ENCODE results near the gene SLC27A6. TPM values are rescaled to one million over a fixed set of nuclear protein-coding genes. Genes with fewer than 3 reads are reported as not detected.

Gene SLC27A6
- total and polyA plus RNA-seq, 2 of the 13 experiments (the other 11 are each of a cell fraction or from before 2014, with no cell fraction given) = not detected

DNA sequence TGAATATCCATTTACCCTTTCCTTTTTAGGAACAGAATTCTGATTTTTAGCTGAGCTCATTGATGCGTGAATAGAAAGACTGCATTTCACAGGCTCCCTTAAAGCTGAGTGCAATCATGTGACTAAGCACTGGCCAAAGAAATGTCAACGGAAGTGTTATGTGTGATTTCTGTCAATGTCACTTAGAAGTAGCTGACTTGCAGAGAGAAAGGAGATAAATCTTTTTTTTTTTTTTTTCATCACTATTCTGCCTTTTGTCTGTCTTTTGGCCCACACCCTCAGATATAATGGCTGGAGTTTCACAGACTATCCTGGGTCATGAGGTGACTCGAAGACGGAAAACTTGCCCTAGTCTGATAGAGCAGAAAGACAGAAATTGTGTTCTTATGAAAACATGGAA, 39.3 kb upstream of the SLC27A6 start:
- no peaks in the 10 kb centered on the region for H3K9me3 ChIP-seq (ENCODE audit: low read length)
- H4K20me1 ChIP-seq (ENCODE audit: insufficient read depth, low read length) = no peaks in the 10 kb centered on the region
- TF ChIP-seq ZNF253 (CRISPR knock-in tag; IDR thresholded peaks at IDR 0.05; ENCODE audit: borderline replicate concordance) (no peak), ZNF354B (CRISPR knock-in tag; IDR thresholded peaks at IDR 0.05) (no peak)
- in situ Hi-C loops (cut with HindIII; ENCODE audit: extremely low pct_ligation_motif_present, low pct_unique_long_range_greater_than_20kb) = no loop called here
- no peak overlapping the region for H3K9ac ChIP-seq (ENCODE audit: insufficient read depth, low read depth, low read length)
- no peaks in the 10 kb centered on the region for H3K27me3 ChIP-seq (ENCODE audit: control insufficient read depth in 1 of 2, insufficient read depth in 2 of 2, low read length in 2 of 2)
- no peak overlapping the region for H2AFZ ChIP-seq (ENCODE audit: low read length)
- no peak for ATAC-seq
- ChIA-PET POLR2A (no interaction called here), CTCF (ENCODE audit: low intra/inter-chr PET ratio, low total read pairs) (no interaction called here)
- H3K4me2 ChIP-seq (ENCODE audit: low read depth, low read length) = no peak overlapping the region
- H3K4me1 ChIP-seq (ENCODE audit: insufficient read depth, low read length) = no peaks in the 10 kb centered on the region
- H3K4me3 ChIP-seq (replicated peaks in 1 of 3; ENCODE audit: insufficient read depth in 1 of 3, low read depth in 2 of 3, low read length in 3 of 3) = no peak overlapping the region
- H3K79me2 ChIP-seq (ENCODE audit: insufficient read depth, low read length) = no peaks in the 10 kb centered on the region
- FAIRE-seq = no peak
- no peaks in the 10 kb centered on the region for H3K36me3 ChIP-seq (replicated peaks in 1 of 2; ENCODE audit: control insufficient read depth in 1 of 2, insufficient read depth in 2 of 2, low read length in 2 of 2)
- intact Hi-C loops (cut with micrococcal nuclease; ENCODE audit: unreplicated experiment) = no loop called here
- BruUV-seq (replicated peaks) = no TSS peak
- WGBS (ENCODE audit: low lambda C conversion rate) = 7% methylated on average over 4 of the region's 4 CpGs
- no peak overlapping the region for H3K27ac ChIP-seq (ENCODE audit: extremely low read length, insufficient read depth, low read length)
- no peak for DNase-seq (ENCODE audit: low spot score)

DNA sequence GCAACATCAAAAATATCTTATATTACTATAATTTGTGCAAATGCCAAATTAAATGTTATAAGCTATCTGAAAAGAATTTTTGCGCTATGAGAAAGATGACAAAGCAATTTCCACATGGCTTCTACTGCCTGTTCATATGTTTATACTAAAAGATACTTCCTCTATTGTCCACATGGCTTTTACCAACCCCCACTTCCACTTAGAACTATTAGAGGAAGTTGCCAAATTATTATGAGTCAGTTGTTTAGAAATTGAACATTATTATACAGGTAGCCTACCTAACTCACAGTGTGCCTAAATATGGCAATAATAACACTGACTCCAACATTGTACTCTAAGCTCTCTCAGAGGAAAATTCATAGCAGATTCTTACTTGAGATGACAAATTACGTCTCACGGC, 37.6 kb upstream of the SLC27A6 start:
- H3K4me3 ChIP-seq (replicated peaks in 1 of 3; ENCODE audit: insufficient read depth in 1 of 3, low read depth in 2 of 3, low read length in 3 of 3) = no peak overlapping the region
- DNase-seq (ENCODE audit: low spot score) = no peak
- H3K9ac ChIP-seq (ENCODE audit: insufficient read depth, low read depth, low read length) = no peak overlapping the region
- ChIA-PET CTCF (ENCODE audit: low intra/inter-chr PET ratio, low total read pairs) (no interaction called here), POLR2A (no interaction called here)
- H3K9me3 ChIP-seq (ENCODE audit: low read length) = peaks cover 15% of the 10 kb centered on the region; the same call in 1 of the 2 replicates
- no peak for TF ChIP-seq ZNF891 (CRISPR knock-in tag; IDR thresholded peaks at IDR 0.05)
- TF ChIP-seq, protein P1, sequence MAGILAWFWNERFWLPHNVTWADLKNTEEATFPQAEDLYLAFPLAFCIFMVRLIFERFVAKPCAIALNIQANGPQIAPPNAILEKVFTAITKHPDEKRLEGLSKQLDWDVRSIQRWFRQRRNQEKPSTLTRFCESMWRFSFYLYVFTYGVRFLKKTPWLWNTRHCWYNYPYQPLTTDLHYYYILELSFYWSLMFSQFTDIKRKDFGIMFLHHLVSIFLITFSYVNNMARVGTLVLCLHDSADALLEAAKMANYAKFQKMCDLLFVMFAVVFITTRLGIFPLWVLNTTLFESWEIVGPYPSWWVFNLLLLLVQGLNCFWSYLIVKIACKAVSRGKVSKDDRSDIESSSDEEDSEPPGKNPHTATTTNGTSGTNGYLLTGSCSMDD (CRISPR knock-in tag; IDR thresholded peaks at IDR 0.05) = no peak
- TF ChIP-seq ZNF543 (CRISPR knock-in tag; IDR thresholded peaks at IDR 0.05) = no peak
- TF ChIP-seq ZNF547 (CRISPR knock-in tag; IDR thresholded peaks at IDR 0.05) = no peak
- TF ChIP-seq, protein P2, sequence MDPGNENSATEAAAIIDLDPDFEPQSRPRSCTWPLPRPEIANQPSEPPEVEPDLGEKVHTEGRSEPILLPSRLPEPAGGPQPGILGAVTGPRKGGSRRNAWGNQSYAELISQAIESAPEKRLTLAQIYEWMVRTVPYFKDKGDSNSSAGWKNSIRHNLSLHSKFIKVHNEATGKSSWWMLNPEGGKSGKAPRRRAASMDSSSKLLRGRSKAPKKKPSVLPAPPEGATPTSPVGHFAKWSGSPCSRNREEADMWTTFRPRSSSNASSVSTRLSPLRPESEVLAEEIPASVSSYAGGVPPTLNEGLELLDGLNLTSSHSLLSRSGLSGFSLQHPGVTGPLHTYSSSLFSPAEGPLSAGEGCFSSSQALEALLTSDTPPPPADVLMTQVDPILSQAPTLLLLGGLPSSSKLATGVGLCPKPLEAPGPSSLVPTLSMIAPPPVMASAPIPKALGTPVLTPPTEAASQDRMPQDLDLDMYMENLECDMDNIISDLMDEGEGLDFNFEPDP (CRISPR knock-in tag; conservative IDR thresholded peaks at IDR 0.05) = no peak
- H2AFZ ChIP-seq (ENCODE audit: low read length) = no peak overlapping the region
- ATAC-seq = no peak
- H3K27ac ChIP-seq (ENCODE audit: extremely low read length, insufficient read depth, low read length) = no peak overlapping the region
- FAIRE-seq = no peak
- H3K36me3 ChIP-seq (replicated peaks in 1 of 2; ENCODE audit: control insufficient read depth in 1 of 2, insufficient read depth in 2 of 2, low read length in 2 of 2) = no peaks in the 10 kb centered on the region
- in situ Hi-C loops (cut with HindIII; ENCODE audit: extremely low pct_ligation_motif_present, low pct_unique_long_range_greater_than_20kb) = no loop called here
- H3K4me2 ChIP-seq (ENCODE audit: low read depth, low read length) = no peak overlapping the region
- intact Hi-C loops (cut with micrococcal nuclease; ENCODE audit: unreplicated experiment) = no loop called here
- no peaks in the 10 kb centered on the region for H3K4me1 ChIP-seq (ENCODE audit: insufficient read depth, low read length)
- no peaks in the 10 kb centered on the region for H3K27me3 ChIP-seq (ENCODE audit: control insufficient read depth in 1 of 2, insufficient read depth in 2 of 2, low read length in 2 of 2)
- BruUV-seq (replicated peaks) = no TSS peak
- no peaks in the 10 kb centered on the region for H3K79me2 ChIP-seq (ENCODE audit: insufficient read depth, low read length)
- WGBS (ENCODE audit: low lambda C conversion rate) = 2% methylated on average over 3 of the region's 3 CpGs
- H4K20me1 ChIP-seq (ENCODE audit: insufficient read depth, low read length) = no peaks in the 10 kb centered on the region
